SW480 (cell line): ENCODE results near the gene CDY1B.
"Not testable (repeated sequence)": the region's sequence is repeated elsewhere in the genome, so short reads cannot be mapped to it uniquely, and the experiment has no call there.

Experiments used
- DNase-seq: peaks from one replicate; pipeline ENCODE4 v3.0.0-alpha.2; 2016; ENCODE audit warnings: low spot score

Gene CDY1B, protein sequence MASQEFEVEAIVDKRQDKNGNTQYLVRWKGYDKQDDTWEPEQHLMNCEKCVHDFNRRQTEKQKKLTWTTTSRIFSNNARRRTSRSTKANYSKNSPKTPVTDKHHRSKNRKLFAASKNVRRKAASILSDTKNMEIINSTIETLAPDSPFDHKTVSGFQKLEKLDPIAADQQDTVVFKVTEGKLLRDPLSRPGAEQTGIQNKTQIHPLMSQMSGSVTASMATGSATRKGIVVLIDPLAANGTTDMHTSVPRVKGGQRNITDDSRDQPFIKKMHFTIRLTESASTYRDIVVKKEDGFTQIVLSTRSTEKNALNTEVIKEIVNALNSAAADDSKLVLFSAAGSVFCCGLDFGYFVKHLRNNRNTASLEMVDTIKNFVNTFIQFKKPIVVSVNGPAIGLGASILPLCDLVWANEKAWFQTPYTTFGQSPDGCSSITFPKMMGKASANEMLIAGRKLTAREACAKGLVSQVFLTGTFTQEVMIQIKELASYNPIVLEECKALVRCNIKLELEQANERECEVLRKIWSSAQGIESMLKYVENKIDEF

DNA sequence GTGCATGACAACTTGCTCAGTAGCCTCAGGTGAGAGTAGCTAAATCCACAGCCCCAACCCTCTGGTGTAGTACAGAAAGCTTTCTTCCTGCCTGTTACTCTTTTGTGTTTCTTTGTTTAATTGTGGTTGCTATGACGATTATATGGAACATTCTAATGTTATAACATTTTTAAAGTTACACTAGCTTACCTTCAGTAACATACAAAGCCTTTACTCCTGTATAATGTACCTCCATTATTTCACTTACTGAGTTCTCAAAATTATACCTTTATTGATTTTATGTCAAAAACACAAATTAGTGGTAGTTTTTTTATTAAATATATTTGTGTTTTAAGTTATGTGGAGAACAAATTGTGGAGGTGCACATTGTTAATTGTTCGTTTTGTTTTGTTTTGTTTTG, at the start of gene CDY1B:
TSS of gene CDY1B (minus strand) at position 101 of the 400 bp plus-strand sequence. CDS start 331 bp downstream, outside the sequence.
- not testable (repeated sequence) for DNase-seq

DNA sequence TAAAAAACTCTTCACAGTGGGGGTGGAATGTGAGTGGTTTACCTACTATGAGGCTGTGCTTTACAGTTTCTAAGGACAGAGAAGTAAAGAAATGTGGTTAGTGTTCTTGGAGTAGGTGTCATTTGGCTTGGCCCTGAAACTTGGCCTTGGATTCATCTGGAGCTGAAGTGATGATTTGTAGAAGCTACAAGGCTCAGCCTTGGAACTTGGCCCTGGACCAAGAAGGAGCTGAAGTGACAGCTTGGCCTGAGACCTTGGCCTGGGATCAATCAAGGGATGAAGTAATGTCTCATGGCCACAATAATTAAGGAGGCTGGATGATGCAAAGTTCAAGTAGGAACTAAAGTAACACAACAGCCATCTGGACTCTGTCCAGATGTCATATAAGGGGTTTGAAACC, 1.7 kb upstream of the CDY1B start:
- DNase-seq: not testable (repeated sequence)

DNA sequence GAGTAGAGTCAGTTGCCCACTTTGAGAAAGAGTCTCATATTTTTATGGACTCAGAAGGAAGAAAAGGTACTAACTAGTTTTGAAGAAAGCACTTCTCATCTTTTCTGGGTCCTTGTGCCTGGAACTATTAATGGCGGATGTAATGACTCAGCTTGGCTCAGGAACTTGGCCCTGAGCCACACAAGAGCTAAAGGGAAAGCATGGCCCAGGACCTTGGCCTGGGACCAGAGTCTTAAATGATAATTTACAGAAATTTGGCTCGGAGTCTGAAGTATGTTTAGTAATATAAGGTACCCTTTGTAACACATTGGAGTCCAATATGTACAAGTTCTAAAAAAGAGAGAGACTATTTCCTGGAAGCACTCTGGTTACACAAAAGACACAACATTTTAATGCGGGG, 4.6 kb downstream of the CDY1B start:
- DNase-seq: not testable (repeated sequence)

DNA sequence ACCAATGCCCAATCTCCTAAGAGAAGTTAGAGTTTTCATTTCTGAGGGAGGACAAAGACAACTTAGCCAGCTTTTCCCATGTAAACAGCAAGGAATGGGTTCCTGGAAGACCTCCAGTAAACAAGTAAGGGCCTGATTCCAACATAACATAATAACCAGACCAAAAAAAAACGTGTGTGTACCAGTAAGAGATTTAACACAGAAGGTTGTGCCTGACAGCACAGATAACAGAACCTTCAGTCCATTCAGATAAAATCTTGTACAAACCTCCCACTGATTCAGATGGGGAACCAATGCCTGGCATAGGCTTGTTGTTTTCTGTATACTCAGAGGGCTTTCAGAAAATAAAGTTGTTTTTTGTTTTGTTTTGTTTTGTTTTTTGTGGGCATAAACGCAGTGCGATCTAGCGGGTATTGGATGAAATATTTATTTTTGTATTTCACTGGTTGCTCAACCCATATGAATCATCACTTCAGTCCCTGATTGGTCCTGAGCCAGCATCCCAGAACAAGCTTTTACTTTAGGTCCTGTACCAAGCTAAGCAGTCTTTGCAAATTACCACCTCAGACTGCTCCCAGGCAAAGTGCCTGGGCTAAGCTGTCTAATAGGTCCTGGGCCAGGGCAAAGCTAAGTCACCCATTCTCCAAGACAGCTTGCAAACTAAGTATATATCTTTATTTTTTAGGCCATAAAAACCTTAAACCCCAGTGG, 8.7 kb downstream of the CDY1B start:
- not testable (repeated sequence) for DNase-seq

DNA sequence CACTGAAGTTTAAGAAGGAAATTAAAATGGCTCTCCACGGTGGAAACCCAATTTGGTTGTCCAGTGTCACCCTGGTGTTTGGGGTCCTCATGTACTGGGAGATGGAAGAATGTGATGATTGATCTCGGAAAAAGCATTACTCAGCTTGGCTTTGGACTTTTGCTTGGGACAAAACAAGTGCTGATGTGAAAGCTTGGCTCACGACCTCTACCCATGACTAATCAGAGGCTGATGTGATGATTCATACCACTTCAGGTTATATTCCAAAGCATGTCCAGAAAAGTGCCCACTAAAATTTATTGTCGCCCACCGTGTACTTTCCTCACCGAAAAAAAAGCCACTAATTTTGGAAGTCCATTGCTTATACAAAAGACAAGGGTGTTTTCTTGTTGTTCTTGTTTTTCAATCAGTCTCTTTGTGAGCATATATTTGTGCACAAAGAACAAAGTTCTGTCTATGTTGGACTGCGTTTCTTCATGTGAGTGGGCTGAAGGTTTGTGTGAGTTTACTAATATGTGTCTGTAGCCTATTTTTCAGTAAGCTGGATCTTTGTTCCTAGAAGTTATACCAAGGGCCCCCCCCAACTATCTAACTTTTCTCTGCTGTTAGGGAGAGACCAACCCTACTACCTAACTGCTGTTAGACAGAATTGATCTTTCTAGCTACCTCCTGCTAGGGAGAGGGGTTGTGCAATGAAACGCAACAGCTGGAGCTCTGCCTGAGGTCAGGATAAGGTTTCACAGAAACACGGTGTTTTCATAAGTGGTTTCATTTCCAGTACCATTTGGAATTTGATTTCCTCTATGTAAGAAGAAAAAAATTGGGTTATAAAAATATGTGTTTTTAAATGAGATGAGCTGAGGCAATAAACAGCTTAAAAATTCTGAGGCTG, 21.4 kb downstream of the CDY1B start:
- DNase-seq: not testable (repeated sequence)
